Omental fat pad (tissue), 4 donors: Measurements from ENCODE around the gene PPFIA4. TPM values are rescaled to one million over a fixed set of nuclear protein-coding genes. Genes with fewer than 3 reads are reported as not detected.
"Not testable (repeated sequence)": the region's sequence is repeated elsewhere in the genome, so short reads cannot be mapped to it uniquely, and the experiment has no call there.

Experiments
- ATAC-seq: fragments of 150-250 bp; one replicate; pipeline ENCODE4 v1.9.1; 2016; ENCODE audit warnings: mild to moderate bottlenecking, moderate library complexity; ENCODE audit not compliant: low FRiP score
- DNase-seq: peaks from one replicate; pipeline ENCODE4 v3.0.0-alpha.2; 2019; ENCODE audit warnings: low spot score
- CTCF ChIP-seq, 3 donors: fragments of 450-650 bp; IDR thresholded peaks; one replicate each; pipeline ENCODE4 v1.5.1; 2016 to 2017; ENCODE audit warnings: antibody characterized with exemption in 3 of 3, mild to moderate bottlenecking in 3 of 3, moderate library complexity in 2 of 3
- total RNA-seq, 4 donors: library from RNA; depleted of rRNA; stranded (reverse); fragments of >200 nt; gene quantifications; one replicate each; pipeline ENCODE4 v1.1.0, GENCODE V29; 2016

Gene PPFIA4
- total RNA-seq, 4 donors from 2014 or later, result 0.72 to 1.4 (median 1.2) TPM; not detected in 1

GRCh38 chr1:203017692-203018091 is 8.6 kb upstream of the PPFIA4 start:
- no peak for DNase-seq
- no peak for ATAC-seq
- TF ChIP-seq CTCF (IDR thresholded peaks at IDR 0.05), result no peak

- DNase-seq, ATAC-seq: not testable (repeated sequence)
These were observed 3.4 kb upstream of the PPFIA4 start for GRCh38 chr1:203022855-203023254.

- no peak for TF ChIP-seq CTCF (IDR thresholded peaks at IDR 0.05)
- DNase-seq, result no peak
- ATAC-seq, result no peak
These were observed 633 bp upstream of the PPFIA4 start for GRCh38 chr1:203025686-203026030.

- DNase-seq, result no peak
- ATAC-seq, result peak; percentile 5
- no peak for TF ChIP-seq CTCF (IDR thresholded peaks at IDR 0.05)
These were observed 674 bp downstream of the PPFIA4 start for GRCh38 chr1:203026666-203027663.

GRCh38 chr1:203028067-203028783 is 1.9 kb downstream of the PPFIA4 start:
- DNase-seq (no peak), ATAC-seq (no peak)
- no peak for TF ChIP-seq CTCF (IDR thresholded peaks at IDR 0.05)

GRCh38 chr1:203028784-203029553 is 2.7 kb downstream of the PPFIA4 start:
- DNase-seq (no peak), ATAC-seq (no peak)
- TF ChIP-seq CTCF (IDR thresholded peaks at IDR 0.05), result no peak

GRCh38 chr1:203031467-203031866 is 5.2 kb downstream of the PPFIA4 start:
- no peak for TF ChIP-seq CTCF (IDR thresholded peaks at IDR 0.05)

More at GRCh38 chr1:203031467-203031866, 5.2 kb downstream of the PPFIA4 start:
- DNase-seq, result no peak
- ATAC-seq, result no peak
